NCI-H345 treated with DMSO at 0.1 percent for 48 hours (cell line): ENCODE measurements around the gene COPS4.

ENCODE experiments used
- DNase-seq: peaks from one replicate; lab custom pipeline; 2025; ENCODE audit not compliant: unreplicated experiment; lab: John Stamatoyannopoulos, UW

The COPS4 gene

DNA sequence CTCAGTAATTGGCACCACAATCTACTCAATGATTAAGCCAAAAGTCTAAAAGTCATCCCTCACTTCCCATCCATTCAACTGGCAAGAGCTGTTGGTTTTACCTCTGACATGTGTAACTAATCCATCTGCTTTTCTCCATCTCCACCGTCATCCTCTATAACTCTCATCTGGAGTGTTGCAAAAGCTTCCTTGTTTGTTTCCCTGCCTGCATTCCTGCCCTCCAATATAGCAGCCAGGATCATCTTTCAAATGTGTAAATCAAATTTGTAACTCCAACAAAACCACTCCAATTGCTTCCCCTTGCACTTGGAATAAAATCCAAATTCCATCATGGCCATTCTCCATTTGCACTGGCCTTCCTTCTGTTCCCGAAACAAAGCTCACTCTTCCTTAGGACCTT lies 83.9 kb downstream of the COPS4 start:
- DNase-seq, result no peak

DNA sequence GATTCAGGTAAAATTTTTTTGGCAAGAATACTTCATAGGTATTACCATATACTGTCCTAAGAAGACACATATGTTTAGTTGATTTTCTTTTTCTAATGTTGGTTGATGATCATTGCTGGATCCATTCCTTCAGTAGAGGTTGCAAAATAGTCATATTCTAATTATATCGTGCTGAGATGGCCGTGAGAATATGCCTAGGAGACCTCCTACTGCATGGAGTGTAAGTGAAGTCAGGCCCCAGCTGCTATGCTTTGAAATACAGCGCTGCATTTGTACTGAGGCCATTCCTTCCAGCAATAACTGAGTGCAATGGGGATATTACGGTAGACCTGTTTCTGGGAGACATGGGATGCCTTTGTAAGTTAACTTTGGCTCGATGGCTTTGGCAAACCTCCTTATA lies 86.3 kb downstream of the COPS4 start:
- DNase-seq, result no peak

DNA sequence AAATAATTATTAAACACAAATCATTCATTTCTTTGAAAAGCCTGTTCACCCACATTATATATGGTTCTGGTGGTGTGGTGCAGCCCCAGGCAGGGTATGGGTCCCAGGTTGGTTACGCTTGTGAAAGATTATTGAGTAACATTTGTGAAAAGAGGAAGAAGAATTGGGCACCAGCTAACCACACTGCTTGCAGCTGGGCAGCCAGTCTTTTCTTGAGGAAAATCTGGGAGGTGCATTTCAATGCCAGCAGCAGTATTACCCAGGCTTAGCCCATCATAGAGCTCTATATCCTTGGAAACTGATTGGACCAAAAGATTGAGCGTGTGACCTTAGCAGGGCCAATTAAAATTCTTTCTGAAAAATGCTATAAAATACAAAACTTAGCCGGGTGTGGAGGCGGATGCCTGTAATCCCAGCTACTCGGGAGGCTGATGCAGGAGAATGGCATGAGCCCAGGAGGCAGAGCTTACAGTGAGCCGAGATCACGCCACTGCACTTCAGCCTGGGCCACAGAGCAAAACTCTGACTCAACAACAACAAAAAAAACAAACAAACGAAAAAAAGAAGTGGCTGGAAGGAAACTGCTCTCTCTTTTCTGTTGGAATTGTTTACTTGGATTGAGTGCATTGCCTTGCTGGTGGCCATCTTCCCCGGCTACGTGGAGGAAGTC lies 89.3 kb downstream of the COPS4 start:
- no peak for DNase-seq
